HG02840 (cell line): Measurements from ENCODE around the gene UBL7.
"Not testable (repeated sequence)": the region's sequence is repeated elsewhere in the genome, so short reads cannot be mapped to it uniquely, and the experiment has no call there.

Experiments used
- ATAC-seq: cut with Tn5 transposase; IDR thresholded peaks from one replicate; pipeline ENCODE4 v1.9.1; 2021; ENCODE audit warnings: mild to moderate bottlenecking, moderate library complexity, moderate number of reproducible peaks; ENCODE audit not compliant: unreplicated experiment, low FRiP score

Gene UBL7

DNA sequence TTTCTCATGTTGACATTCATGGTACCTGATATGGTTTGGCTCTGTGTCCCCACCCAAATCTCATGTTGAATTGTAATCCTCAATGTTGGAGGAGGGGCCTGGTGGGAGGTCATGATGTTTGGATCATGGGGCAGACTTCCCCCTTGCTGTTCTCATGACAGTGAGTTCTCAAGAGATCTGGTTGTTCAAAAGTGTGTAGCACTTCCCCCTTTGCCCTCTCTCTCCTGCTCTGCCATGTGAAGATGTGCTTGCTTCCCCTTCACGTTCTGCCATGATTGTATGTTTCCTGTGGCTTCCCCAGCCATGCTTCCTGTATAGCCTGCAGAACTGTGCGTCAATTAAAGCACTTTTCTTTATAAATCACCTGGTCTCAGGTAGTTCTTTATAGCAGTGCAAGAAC is 3.3 kb upstream of the UBL7 start:
- no peak for ATAC-seq

DNA sequence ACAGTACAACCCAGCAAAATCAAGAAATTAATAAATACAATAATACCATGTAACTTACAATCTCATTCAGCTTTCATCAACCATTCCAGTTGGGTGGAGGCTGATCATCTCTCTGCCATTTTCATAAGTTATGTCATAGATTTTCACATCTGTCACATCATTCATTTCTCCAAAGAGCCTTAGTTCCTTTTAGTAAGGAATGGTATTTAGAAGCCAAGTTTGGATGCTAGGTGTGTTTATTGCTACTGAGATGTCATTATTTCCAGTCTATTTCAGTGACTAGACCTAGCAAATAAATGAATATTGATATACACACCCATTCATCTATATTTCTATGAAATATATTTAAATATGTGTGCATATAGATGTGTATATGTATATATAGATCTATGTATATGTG is 2.7 kb upstream of the UBL7 start:
- ATAC-seq: no peak

DNA sequence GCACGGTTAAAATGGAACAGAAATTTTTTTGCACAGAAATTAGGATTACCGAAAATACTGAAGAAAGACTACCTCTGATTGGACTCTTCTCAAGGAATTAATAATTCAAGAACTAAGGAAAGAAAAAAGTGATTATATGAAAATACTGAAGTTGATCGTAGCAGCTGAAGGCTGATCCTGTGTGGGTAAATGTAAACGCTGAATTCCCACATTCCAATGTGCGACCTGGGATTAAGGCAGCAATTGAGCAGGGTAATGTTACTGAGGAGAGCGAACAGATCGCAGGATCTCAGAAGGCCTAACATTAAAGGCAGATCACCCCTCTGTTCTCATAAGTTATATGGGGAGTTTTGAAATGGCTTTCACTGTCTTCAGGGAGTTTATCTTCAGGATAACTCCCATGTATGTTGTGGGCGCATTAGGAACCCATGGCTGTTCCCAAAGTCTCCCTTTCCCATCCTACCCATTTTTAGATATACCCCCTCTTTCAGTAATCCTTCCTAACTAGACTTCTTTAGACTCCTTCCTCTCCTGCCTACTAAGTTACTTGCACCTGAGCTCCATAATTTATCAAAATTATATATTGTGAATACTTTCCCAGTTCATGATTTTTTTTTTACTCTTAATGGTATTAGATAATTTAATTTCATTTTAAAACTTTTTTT is 1.0 kb upstream of the UBL7 start:
- ATAC-seq: no peak

DNA sequence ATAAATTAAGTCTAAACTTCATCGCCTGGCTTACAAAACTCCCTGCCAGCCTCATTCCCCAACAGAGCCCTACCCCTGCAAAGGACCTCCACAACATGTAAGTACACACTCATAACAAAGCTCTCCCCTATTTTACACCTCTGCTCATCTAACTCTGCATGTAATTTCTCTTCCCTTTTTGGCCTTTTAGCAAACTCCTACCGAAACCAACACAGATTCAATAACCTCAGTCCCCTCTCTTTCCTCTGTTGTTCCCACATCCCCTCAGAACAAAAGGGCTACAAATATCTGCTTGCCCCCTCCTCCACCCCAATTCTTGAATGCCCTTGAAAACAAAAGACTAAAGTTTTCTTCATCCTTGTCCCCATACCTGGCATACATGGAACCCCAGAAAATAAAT is 662 bp downstream of the UBL7 start:
- ATAC-seq: no peak

DNA sequence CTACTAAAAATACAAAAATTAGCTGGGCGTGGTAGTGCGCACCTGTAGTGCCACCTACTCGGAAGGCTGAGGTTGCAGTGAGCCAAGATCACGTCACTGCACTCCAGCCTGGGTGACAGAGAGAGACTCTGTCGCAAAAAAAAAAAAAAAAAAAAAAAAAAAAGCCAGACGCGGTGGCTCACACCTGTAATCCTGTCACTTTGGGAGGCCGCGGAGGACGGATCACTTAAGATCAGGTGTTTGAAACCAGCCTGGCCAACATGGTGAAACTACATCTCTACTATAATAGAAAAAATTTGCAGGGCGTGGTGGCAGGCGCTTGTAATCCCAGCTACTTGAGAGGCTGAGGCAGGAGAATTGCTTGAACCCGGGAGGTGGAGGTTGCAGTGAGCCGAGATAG is 1.2 kb downstream of the UBL7 start:
- not testable (repeated sequence) for ATAC-seq

DNA sequence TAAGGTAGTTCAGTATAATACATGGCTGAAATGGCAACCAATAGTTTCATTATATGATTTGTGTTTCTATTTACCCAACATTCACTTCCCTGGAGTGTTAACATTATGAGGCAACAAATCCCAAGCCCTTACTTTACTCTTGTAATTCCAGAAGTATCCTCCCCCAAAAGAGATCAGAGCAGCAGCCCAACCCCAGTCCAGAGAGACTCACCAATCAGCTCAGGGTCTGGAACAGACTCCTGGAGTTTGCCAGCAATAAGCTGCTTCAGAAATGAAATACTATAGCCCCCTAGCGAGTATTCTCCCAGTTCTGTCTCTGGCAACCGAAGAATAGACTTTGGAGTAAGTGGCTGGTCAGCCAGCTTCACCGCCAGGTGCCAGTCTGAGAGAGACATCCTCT is 2.5 kb downstream of the UBL7 start:
- ATAC-seq: no peak

DNA sequence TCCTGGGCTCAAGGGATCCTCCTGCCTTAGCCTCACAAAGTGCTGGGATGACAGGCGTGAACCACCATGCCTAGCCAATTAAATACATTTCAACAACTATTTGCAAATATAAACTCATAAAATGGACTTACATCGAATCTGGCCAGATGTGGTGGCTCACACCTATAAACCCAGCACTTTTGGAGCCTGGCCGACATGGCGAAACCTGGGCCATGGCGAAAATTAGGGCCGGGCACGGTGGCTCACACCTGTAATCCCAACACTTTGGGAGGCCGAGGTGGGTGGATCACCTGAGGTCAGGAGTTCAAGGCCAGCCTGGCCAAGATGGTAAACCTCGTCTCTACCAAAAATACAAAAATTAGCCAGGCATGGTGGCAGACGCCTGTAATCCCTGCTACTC is 3.9 kb downstream of the UBL7 start:
- ATAC-seq: not testable (repeated sequence)

DNA sequence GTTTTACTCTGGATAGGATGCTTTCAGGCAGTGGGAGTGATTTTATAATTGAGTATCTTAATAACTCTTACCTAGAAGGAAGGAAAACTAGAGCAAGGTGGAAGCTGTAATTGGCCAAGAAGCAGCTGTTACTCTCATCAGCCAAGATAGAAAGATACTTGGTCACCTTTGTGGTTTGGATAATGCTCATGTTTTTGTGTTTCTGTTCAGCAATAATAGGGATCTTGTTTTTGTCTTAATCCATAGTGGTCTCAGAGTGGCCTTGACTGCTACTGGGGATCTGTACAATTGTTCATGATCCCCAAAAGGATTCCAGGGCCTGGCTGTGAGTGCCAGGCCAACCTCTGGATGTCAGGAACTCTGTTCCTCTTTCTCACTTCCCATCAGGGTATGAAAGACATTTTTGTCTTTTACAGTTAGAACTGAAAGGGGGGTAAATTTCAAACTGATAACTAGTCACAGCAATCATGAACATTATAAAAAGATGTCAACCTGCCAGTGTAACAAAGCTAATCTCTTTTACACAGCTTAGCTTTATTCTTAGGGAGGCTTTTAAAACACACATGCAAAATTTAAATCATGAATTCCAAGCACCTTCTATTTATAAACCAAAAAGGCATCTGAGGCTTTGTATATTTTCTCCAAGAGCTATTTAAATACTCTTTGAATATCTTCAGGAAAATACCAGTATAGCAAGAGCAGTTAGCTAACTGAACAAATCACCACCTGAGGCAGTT is 6.0 kb downstream of the UBL7 start:
- no peak for ATAC-seq

DNA sequence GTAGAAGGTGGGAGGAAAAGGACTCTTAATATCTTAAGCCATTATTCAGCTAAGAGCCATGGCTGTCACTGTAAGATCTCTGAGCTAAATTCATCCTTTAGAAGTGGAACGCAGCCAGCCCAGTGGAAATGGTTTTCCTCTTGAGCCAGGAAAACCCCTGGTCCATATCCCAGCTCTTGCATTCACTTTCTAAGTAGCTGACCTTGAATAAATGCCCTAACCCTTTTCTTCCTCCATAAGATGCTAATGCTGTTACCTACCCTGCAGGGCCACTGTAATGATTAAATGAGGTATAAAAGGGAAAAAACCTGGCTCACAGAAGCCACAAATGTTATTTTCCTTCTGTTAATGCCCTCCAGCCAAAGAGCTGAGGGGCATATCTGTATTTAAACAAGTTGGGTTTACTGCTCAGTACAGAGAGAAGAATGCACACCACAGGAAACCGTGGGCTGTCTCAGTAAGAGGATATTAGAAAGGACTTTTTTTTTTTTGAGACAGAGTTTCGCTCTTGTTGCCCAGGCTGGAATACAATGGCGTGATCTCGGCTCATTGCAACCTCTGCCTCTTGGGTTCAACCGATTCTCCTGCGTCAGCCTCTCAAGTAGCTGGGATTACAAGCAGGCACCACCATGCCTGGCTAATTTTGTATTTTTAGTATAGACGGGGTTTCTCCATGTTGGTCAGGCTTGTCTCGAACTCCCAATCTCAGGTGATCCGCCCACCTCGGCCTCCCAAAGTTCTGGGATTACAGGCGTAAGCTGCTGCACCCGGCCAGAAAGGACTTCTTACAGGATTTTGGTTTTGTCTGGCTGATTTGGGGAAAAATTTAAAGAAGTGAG is 6.8 kb downstream of the UBL7 start:
- ATAC-seq: no peak

DNA sequence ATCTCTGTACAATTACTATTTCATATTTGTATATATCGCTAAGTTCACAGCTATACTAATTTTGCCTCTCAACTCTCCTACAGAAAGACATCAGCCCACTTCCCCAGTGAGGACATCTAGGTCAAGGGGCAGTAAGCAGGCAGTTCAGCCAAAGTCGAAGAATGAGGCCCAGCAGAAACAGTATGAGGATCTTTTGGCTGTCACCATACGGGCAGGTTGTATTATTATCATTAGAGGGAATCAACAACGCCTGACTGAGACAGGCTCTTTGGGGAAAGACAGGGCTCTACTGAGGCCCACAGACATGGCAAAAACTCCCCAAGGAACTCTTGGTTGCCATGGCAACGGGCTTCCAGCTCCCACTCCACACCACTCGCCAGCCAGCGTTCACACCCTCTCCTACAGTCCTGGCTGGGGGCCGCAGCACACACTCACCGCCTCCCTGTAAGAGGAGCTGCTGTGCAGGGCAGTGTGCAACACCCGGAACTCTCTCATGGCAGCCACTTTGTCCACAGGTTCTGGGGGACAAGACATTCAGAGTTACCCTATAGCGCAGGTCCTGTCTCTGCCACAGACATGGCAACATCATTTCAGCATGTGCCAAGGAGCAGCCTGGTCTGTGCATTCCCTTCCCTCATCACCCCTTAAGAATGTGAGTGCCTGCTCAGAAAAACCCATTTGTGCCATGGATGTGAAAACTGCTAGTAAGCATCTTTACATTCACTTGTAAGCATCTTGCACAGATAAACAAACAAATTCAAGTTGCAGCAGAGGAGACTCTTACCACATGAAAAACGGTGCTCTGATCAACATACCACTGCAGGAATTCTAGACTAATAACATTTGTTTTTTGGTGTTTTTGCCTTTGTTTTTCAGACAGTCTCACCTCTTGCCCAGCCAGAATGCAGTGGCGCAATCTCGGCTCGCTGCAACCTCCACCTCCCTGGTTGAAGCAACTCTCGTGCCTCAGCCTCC is 8.8 kb downstream of the UBL7 start:
- ATAC-seq: no peak

DNA sequence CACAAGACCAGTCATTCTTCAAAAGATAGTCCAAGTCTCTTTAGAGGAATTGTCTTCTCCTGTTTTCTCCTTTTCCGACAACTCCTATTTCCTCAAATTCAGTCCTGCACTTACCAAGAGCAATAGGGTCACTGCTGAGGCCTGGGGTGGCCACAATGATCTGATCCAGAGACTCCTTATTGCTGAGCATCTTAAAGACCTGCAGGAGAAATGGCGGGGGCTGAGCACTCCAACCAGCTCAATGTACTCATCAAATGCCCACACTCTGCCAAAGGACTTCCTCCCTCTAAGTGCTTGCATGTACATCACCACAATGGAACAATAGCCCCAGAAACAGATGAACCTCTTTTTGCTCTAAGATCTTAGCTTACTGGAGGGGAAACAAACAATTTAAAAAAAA is 9.6 kb downstream of the UBL7 start:
- ATAC-seq: no peak

DNA sequence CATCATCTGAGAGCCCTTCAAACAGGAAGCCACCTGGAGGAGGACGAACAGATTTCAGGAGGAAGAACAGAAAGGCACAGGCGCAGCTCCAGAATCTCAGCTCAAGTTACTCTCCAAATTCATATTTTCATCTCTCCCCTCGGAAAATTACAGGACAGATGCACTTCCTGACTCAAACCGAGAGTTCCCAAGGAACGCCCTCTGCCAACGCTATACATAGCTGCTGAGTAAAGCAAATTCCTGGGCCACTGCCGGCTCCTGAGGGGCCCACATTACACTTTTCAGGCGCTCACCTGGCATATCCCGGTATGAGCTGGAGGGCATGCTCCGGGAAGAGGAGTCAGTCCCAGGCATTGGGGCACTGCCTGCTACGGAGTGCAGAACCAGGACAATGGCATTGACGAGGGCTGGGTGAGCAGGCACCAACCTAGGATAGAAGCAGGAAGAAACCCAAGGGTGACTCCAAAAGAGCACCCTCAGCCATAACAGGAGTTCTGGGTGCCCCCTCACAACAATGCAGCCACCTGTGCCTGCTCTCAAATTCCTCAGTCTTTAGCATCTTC is 11.2 kb downstream of the UBL7 start:
- no peak for ATAC-seq

DNA sequence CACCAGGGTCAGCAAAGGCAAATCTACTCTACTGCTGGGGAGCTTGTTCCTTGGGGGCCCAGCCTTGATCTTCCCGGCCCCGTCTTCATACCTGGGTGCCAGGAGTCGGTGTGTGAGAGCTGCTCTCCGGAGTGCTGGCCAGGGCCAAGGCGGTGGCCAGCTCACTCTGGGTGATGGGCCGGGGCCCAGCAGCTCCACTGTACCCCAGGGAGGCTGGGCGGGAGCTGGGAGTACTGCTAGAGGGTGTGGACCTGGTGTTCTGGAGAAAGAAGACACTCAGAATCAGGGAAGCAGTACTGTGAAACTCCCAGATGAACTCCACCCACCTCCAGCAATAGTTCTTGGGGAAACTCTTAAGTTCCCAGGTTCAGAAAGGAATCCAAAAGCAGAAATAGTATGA is 11.9 kb downstream of the UBL7 start:
- no peak for ATAC-seq

DNA sequence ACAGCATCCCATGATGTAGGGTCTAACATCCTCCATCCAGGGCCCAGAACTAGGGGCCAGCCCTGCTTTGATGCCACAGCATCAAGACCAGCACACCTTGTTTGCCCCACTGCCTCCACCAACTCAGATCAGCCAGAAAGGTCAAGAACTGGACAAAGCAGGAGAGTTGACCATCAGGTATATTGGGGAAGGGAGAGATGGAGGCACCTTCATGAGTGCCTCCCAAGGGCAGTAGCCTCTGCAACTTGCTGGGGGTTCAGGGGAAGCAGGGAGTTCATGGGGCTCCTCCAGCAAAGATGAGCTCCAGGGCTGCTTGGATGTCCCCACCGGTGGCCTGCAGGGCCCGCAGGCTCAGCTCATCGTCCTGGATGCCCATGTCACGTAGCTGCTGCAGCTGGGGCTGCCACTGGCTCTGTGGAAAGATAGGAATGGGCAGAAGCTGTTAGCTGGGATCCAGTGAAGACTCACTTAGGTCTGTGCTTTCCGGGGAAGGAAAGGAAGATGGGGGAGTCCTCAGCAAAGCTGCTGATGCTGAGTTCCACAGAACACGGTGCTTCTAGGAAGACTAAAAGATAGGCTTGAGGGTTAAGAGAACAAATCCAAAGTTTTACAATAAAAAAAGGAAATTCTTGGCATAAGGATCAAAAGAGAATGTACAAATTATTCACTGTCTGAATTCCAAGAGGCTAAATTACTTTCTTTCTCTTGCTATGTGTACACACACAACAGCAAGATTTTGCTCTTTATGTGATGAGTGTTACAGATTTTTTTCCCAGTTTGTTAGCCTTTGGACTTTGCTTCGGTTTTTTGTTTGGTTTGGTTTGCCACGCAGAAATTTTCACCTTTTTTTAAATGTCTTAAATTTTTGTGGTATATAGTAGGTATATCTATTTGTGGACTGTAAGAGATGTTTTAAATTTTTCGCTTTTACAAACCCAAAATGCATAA is 14.9 kb downstream of the UBL7 start:
- no peak for ATAC-seq

DNA sequence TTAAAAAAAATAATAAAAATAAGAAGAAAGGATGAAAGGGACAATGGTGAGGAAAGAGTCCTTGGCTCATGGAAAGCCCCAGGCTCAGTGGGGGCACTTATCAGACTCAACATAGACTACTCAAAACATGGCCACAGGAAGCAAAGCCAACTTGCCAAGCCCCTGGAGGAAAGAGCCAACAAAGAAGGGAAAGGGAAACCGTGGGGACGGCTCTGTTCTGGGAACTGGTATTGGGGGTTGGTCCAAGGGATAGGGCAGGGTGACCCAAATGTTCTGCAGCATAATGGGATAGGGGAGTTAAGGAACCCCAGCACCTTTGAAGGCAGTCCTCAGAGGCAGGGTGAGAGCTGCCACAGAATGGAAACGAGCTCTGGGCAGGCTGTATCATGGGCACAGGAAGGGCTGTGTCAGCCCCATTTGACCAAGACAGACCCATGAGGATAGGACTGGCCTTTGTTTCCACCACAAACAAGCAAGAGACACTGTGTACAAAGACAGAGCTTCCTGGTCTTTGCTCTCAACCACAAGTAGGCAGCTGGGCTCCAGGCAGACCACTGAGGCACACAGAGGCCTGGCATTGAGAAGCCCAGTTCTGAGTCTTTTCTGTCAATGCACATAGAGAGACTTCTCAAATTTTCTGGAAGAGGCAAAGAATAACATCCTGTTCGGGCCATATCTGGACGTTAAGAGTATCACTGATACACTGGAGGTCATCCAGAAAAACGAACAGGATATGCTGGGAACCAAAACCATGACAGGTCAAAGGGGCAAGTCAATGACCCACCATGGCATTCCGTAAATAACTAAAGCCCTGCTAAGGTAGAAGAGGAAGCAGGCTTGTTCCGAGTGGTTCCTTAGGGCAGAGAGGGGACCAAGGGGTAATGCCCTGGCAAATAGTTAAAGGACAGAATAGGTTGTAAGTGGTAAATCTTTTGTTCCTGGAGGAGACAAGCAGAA is 16.6 kb downstream of the UBL7 start:
- no peak for ATAC-seq

DNA sequence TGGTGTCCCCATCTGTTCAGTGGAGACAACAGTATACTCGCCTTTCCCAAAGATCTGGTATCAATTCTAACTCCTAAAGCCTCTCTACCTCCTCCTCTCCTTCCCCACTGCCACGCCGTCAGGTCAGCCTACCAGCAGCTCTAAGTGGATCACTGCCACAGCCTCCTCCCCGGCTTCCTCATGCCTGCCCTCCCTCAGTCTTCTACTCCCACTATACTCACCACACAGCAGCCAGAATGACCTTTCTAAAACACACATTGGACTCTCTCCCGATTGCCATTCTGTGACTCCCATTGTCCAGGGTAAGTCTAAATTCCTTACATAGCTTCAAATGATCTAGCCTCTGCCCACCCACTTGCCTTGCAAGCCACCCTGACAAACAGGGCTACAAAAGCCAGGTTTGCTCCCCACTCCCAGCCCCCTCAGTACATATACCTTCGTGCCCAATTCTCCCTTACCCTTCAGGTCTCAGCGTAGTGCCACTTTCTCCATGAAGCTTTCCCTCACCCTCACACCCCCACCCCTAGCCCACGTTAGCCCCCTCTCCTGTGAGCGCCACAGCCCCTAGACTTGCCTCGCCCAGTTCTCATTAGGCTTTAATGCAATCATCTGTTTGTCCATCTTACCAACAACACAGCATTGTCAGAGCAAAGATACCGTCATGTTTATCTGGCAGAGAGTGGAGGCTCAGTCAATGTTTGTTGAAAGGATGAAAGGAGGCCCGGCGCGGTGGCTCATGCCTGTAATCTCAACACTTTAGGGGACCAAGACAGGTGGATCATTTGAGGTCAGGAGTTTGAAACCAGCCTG is 17.7 kb downstream of the UBL7 start:
- ATAC-seq: no peak

DNA sequence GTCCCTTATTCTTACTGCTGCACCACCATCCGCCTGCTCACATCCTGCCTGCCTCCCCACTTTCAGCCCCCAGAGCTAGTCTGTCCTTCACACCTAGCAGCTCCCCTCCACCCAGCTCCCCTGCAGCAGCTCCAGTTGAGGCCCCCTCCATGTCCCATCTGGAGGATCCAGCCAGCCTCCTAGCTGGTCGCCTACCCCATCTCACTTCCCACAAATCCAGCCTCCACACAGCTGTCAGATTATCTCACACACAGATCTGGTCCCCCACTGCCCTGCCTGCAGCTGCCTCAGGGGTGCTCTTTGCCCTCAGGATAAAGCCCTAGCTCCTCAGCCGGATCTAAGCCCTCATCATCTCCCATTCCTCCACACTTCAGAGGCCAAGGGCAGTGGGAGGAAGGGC is 18.4 kb downstream of the UBL7 start:
- ATAC-seq: no peak
